Stomach (tissue), 19 donors: Measurements from ENCODE around the gene NR6A1. TPM values are rescaled to one million over a fixed set of nuclear protein-coding genes. Genes with fewer than 3 reads are reported as not detected.

Experiments used
- DNase-seq, 2 donors: peaks; one replicate each; pipeline versions ENCODE4 v3.0.0 to v3.0.0-alpha.2; 2013 to 2019
- H3K27ac ChIP-seq, 5 donors: fragments of 200-600 bp in 4 of 5; sonication (generic) in 4 of 5; one replicate each; pipeline ENCODE4 v1.5.1; 2013 to 2019; ENCODE audit warnings: mild to moderate bottlenecking in 1 of 5, moderate library complexity in 1 of 5
- H3K27me3 ChIP-seq, 3 donors: fragments of 200-600 bp; sonication (generic); one replicate each; pipeline ENCODE4 v1.5.1; 2017 to 2019; ENCODE audit warnings: mixed run types in 1 of 3
- H3K36me3 ChIP-seq, 4 donors: fragments of 200-600 bp; sonication (generic); 1 replicate in 3 of 4; 2 replicates in 1 of 4; pipeline ENCODE4 v1.5.1; 2016 to 2019
- H3K4me1 ChIP-seq, 4 donors: fragments of 200-600 bp; sonication (generic); one replicate each; pipeline ENCODE4 v1.5.1; 2016 to 2019
- H3K4me3 ChIP-seq, 4 donors: fragments of 200-600 bp; sonication (generic) in 3 of 4; one replicate each; pipeline ENCODE4 v1.5.1; 2016 to 2019; ENCODE audit warnings: mild to moderate bottlenecking in 1 of 4
- H3K9me3 ChIP-seq, 4 donors: fragments of 200-600 bp; sonication (generic); one replicate each; pipeline ENCODE4 v1.5.1; 2016 to 2019
- CTCF ChIP-seq, 7 experiments: fragments of 450-650 bp in 4 of 7; fragments of 200-600 bp in 3 of 7; sonication (generic) in 3 of 7; IDR thresholded peaks; one replicate each; pipeline ENCODE4 v1.5.1; 2016 to 2019; ENCODE audit warnings: antibody characterized with exemption in 7 of 7, control low read depth in 2 of 7, mild to moderate bottlenecking in 1 of 7
- EP300 ChIP-seq: sonication (generic); formaldehyde crosslinking; IDR thresholded peaks from one replicate; pipeline ENCODE4 v1.6.1; 2017; ENCODE audit warnings: antibody characterized with exemption
- POLR2A ChIP-seq, 4 donors: fragments of 450-650 bp; IDR thresholded peaks; one replicate each; pipeline ENCODE4 v1.6.1; 2016; ENCODE audit warnings: antibody characterized with exemption in 4 of 4, control low read depth in 2 of 4, mild to moderate bottlenecking in 1 of 4, moderate library complexity in 1 of 4
- POLR2AphosphoS5 ChIP-seq, 3 donors: sonication (generic); formaldehyde crosslinking; IDR thresholded peaks; one replicate each; pipeline ENCODE4 v1.6.1; 2016; ENCODE audit warnings: antibody characterized with exemption in 3 of 3
- WGBS, 5 donors: extraction: QIAGEN DNeasy Blood & Tissue Kit in 3 of 5; methylation state at CpG; one replicate each; pipeline versions ENCODE4 v1.1.5 to v1.1.7; 2013 to 2018; 5-methylcytosine and 5-hydroxymethylcytosine counted together
- intact Hi-C: fragments of 100-400 bp; cut with DNase I; formaldehyde crosslinking; loops from one replicate; pipeline ENCODE4 v1.15.1; 2023; ENCODE audit warnings: low total_unique reads
- long read RNA-seq, 10 donors: transcript quantifications; one replicate each; lab custom pipeline, GENCODE V29; 2026
- polyA plus RNA-seq, 3 donors: library from polyadenylated mRNA; stranded (reverse); fragments of 200-250 nt; gene quantifications; one replicate each; pipeline ENCODE4 v1.2.3, GENCODE V29; 2013
- total RNA-seq, 5 donors: library from RNA; depleted of rRNA; stranded (reverse); fragments of >200 nt; gene quantifications; one replicate each; pipeline versions ENCODE4 v1.1.0 to v1.2.3, GENCODE V29; 2014 to 2016
- donor health status: healthy with polysubstance abuse.
- donor health status: Bipolar disorder and iron deficiency.
- donor health status: healthy.

The NR6A1 gene
- total RNA-seq (1 to 10 TPM in 4 of 5 donors, not detected in 1; 1.5 to 3.2 (median 2.9) TPM), polyA plus RNA-seq (under 1 TPM; 0.15 to 0.60 (median 0.44) TPM)
- long read RNA-seq, donor 1: 0 reads
- long read RNA-seq, donor 2: 0 reads
- long read RNA-seq, donor 3: 0 reads
- long read RNA-seq, donor 4: 0 reads
- long read RNA-seq, donor 5: 0 reads
- long read RNA-seq, donor 6, partial matches to known transcripts: 0 of 11 reads
- long read RNA-seq, donor 6, other reads (novel, unspliced or antisense): 11 of 11 reads
- long read RNA-seq, donor 7: 0 reads
- long read RNA-seq, donor 8: 0 reads
- long read RNA-seq, donor 9: 0 reads
- long read RNA-seq, donor 10: 0 reads

GRCh38 chr9:124771021-124771866 lies at the start of gene NR6A1:
Gene NR6A1, minus strand, starts transcription at chr9:124771311.
- peak; percentile 98 to 99 for DNase-seq
- TF ChIP-seq POLR2A (IDR thresholded peaks at IDR 0.05): no peak
- TF ChIP-seq POLR2AphosphoS5 (IDR thresholded peaks at IDR 0.05): peak; percentile 30 to 81 (median 55)
- TF ChIP-seq EP300: no peak
- peak in 2 of 7 experiments; percentile 11 to 36 for TF ChIP-seq CTCF (IDR thresholded peaks at IDR 0.05)
- WGBS, 5 donors: 0 to 1% (median 0%) methylated on average over 30 to 81 of the region's 82 CpGs
- Histone ChIP-seq H3K4me1 (peaks cover 17 to 41% (median 29%) of the 10 kb centered on the region in 4 donors), H3K36me3 (no peaks in the 10 kb centered on the region), H3K9me3 (no peaks in the 10 kb centered on the region), H3K27ac (peak within 1 kb of the TSS; percentile 62 to 80 (median 70)), H3K27me3 (peaks cover 5 to 58% (median 38%) of the 10 kb centered on the region in 3 donors), H3K4me3 (peak within 1 kb of the TSS; percentile 83 to 98 (median 93))
- intact Hi-C loops: loop anchor here (5.0 kb wide), 1 partner anchor 81 kb away; the partner anchor contains the start of gene WDR38

- intact Hi-C loops: no loop called here
- WGBS, 5 donors: 39 to 60% (median 47%) methylated on average over 8 to 18 of the region's 18 CpGs
- no peak overlapping the region for H3K27ac ChIP-seq
Measured at GRCh38 chr9:124818431-124819281, 47.5 kb upstream of the NR6A1 start.

GRCh38 chr9:124815601-124816000 lies 44.5 kb upstream of the NR6A1 start:
- Histone ChIP-seq H3K27ac (no peak overlapping the region), H3K4me3 (no peak overlapping the region), H3K27me3 (no peaks in the 10 kb centered on the region), H3K4me1 (peaks cover 0 to 18% (median 5%) of the 10 kb centered on the region in 4 donors), H3K9me3 (no peaks in the 10 kb centered on the region), H3K36me3 (no peaks in the 10 kb centered on the region)
- intact Hi-C loops: no loop called here
- DNase-seq: no peak
- WGBS, 5 donors: 86 to 91% (median 90%) methylated on average over 5 of the region's 5 CpGs
- TF ChIP-seq CTCF (IDR thresholded peaks at IDR 0.05) (no peak), POLR2A (IDR thresholded peaks at IDR 0.05) (no peak), POLR2AphosphoS5 (IDR thresholded peaks at IDR 0.05) (no peak), EP300 (no peak)

More at GRCh38 chr9:124818431-124819281, 47.5 kb upstream of the NR6A1 start:
- Histone ChIP-seq H3K4me1 (no peaks in the 10 kb centered on the region), H3K9me3 (no peaks in the 10 kb centered on the region), H3K4me3 (no peak overlapping the region), H3K36me3 (no peaks in the 10 kb centered on the region), H3K27me3 (no peaks in the 10 kb centered on the region)
- no peak for DNase-seq
- TF ChIP-seq POLR2AphosphoS5 (IDR thresholded peaks at IDR 0.05): no peak
- TF ChIP-seq POLR2A (IDR thresholded peaks at IDR 0.05): no peak
- TF ChIP-seq CTCF (IDR thresholded peaks at IDR 0.05): no peak
- no peak for TF ChIP-seq EP300

GRCh38 chr9:124814164-124814535 lies 43.0 kb upstream of the NR6A1 start:
- Histone ChIP-seq H3K9me3 (no peaks in the 10 kb centered on the region), H3K36me3 (peaks cover 0 to 8% (median 0%) of the 10 kb centered on the region in 4 donors), H3K4me3 (no peak overlapping the region), H3K4me1 (peaks cover 0 to 18% (median 5%) of the 10 kb centered on the region in 4 donors), H3K27ac (no peak overlapping the region), H3K27me3 (no peaks in the 10 kb centered on the region)
- WGBS, 5 donors: 72 to 82% (median 75%) methylated on average over 5 of the region's 5 CpGs
- DNase-seq: no peak
- no peak for TF ChIP-seq POLR2AphosphoS5 (IDR thresholded peaks at IDR 0.05)
- TF ChIP-seq POLR2A (IDR thresholded peaks at IDR 0.05): no peak
- no peak for TF ChIP-seq CTCF (IDR thresholded peaks at IDR 0.05)
- no peak for TF ChIP-seq EP300
- intact Hi-C loops: no loop called here
